IMR-90 (cell line): Measurements from ENCODE around the gene AHI1. TPM values are rescaled to one million over a fixed set of nuclear protein-coding genes. Genes with fewer than 3 reads are reported as not detected.

Experiments
- ATAC-seq: fragments of 200-7000 bp; cut with Tn5 transposase; 2 replicates; pipeline ENCODE4 v1.9.1; 2020; ENCODE audit warnings: low read depth, mild to moderate bottlenecking, moderate library complexity
- BruUV-seq: library from RNA; stranded (reverse); fragments of 400-500 nt; replicated peaks from 2 replicates; lab custom pipeline; 2021; lab: Mats Ljungman, UMichigan
- CTCF ChIA-PET: fragments of 300-600 bp; formaldehyde crosslinking; extraction: SDS; loops from one replicate; lab custom pipeline; 2021; ENCODE audit warnings: antibody characterized with exemption; lab: Yijun Ruan, JAX
- POLR2A ChIA-PET: fragments of 300-600 bp; sonication (Branson Sonifier 250); formaldehyde crosslinking; loops from one replicate; lab custom pipeline; 2022; ENCODE audit warnings: antibody characterized with exemption; ENCODE audit not compliant: unreplicated experiment; lab: Charles Lee
- DNase-seq: peaks from one replicate; pipeline ENCODE4 v3.0.0; 2013
- H2AFZ ChIP-seq: replicated peaks from 2 replicates; pipeline ENCODE3; 2013; ENCODE audit warnings: low read length, mild to moderate bottlenecking; ENCODE audit not compliant: poor library complexity
- H2AK5ac ChIP-seq: 2 replicates; pipeline ENCODE4 v1.6.1; 2013; ENCODE audit warnings: low read depth, low read length, inconsistent platforms
- H2AK9ac ChIP-seq: replicated peaks from 2 replicates; pipeline ENCODE3; 2013; ENCODE audit warnings: mild to moderate bottlenecking, low read depth, low read length, moderate library complexity; ENCODE audit not compliant: poor library complexity
- H2BK120ac ChIP-seq: 2 replicates; pipeline ENCODE4 v1.6.1; 2013; ENCODE audit warnings: low read depth, low read length, inconsistent platforms
- H2BK15ac ChIP-seq: 3 replicates; pipeline ENCODE4 v1.6.1; 2013; ENCODE audit warnings: low read depth, low read length, inconsistent platforms
- H2BK20ac ChIP-seq: 2 replicates; pipeline ENCODE4 v1.6.1; 2013; ENCODE audit warnings: low read depth, mild to moderate bottlenecking, inconsistent platforms, low read length, moderate library complexity
- H2BK5ac ChIP-seq: 2 replicates; pipeline ENCODE4 v1.6.1; 2013; ENCODE audit warnings: mild to moderate bottlenecking, low read depth, low read length, inconsistent platforms; ENCODE audit not compliant: poor library complexity, severe bottlenecking
- H3K14ac ChIP-seq: replicated peaks from 2 replicates; pipeline ENCODE4 v1.6.1; 2013; ENCODE audit warnings: low read depth, low read length, inconsistent platforms
- H3K18ac ChIP-seq: 2 replicates; pipeline ENCODE4 v1.6.1; 2013; ENCODE audit warnings: low read depth, low read length, control low read depth
- H3K23ac ChIP-seq: 2 replicates; pipeline ENCODE4 v1.6.1; 2013; ENCODE audit warnings: low read depth, low read length, inconsistent platforms
- H3K27ac ChIP-seq: 2 replicates; pipeline ENCODE4 v1.5.1; 2013; ENCODE audit warnings: mild to moderate bottlenecking, control low read depth, low read length; ENCODE audit not compliant: insufficient read depth
- H3K27me3 ChIP-seq: 2 replicates; pipeline ENCODE4 v1.6.1; 2013; ENCODE audit warnings: low read length; ENCODE audit not compliant: control insufficient read depth, insufficient read depth
- H3K36me3 ChIP-seq: 2 replicates; pipeline ENCODE4 v1.6.1; 2013; ENCODE audit warnings: low read length, mixed read lengths; ENCODE audit not compliant: control insufficient read depth, insufficient read depth
- H3K4ac ChIP-seq: 2 replicates; pipeline ENCODE4 v1.6.1; 2013; ENCODE audit warnings: low read depth, low read length, inconsistent platforms
- H3K4me1 ChIP-seq: 2 replicates; pipeline ENCODE4 v1.6.1; 2013; ENCODE audit warnings: low read length, mixed read lengths; ENCODE audit not compliant: control insufficient read depth, insufficient read depth
- H3K4me2 ChIP-seq: 2 replicates; pipeline ENCODE4 v1.6.1; 2013; ENCODE audit warnings: low read depth, mild to moderate bottlenecking, control low read depth, low read length, moderate library complexity
- H3K4me3 ChIP-seq: 2 replicates; pipeline ENCODE4 v1.5.1; 2013; ENCODE audit warnings: low read depth, mild to moderate bottlenecking, control low read depth, low read length, moderate library complexity; ENCODE audit not compliant: insufficient read depth
- H3K56ac ChIP-seq: 2 replicates; pipeline ENCODE4 v1.6.1; 2013; ENCODE audit warnings: low read length, inconsistent platforms; ENCODE audit not compliant: insufficient read depth; ENCODE audit errors: extremely low read depth
- H3K79me1 ChIP-seq, 2 experiments: 2 replicates each; pipeline ENCODE4 v1.6.1; 2013; ENCODE audit warnings: low read length in 2 of 2, inconsistent platforms in 1 of 2, low read depth in 1 of 2
- H3K9ac ChIP-seq: 2 replicates; pipeline ENCODE4 v1.6.1; 2013; ENCODE audit warnings: low read depth, low read length, control low read depth
- H3K9me1 ChIP-seq: 2 replicates; pipeline ENCODE4 v1.6.1; 2013; ENCODE audit warnings: low read length, inconsistent platforms; ENCODE audit not compliant: insufficient read depth
- H3K9me3 ChIP-seq: 2 replicates; pipeline ENCODE4 v1.6.1; 2013; ENCODE audit warnings: low read length; ENCODE audit not compliant: control insufficient read depth, insufficient read depth
- H4K20me1 ChIP-seq: 2 replicates; pipeline ENCODE4 v1.6.1; 2013; ENCODE audit warnings: low read length, inconsistent platforms; ENCODE audit not compliant: insufficient read depth
- H4K5ac ChIP-seq: 2 replicates; pipeline ENCODE4 v1.6.1; 2013; ENCODE audit warnings: mild to moderate bottlenecking, low read depth, low read length, control low read depth
- H4K8ac ChIP-seq, 2 experiments: 2 replicates each; pipeline ENCODE4 v1.6.1; 2013; ENCODE audit warnings: low read depth in 2 of 2, low read length in 2 of 2, control low read depth in 1 of 2, inconsistent platforms in 1 of 2
- H4K91ac ChIP-seq: 2 replicates; pipeline ENCODE4 v1.6.1; 2013; ENCODE audit warnings: low read depth, low read length, inconsistent platforms; ENCODE audit not compliant: insufficient read depth
- CEBPB ChIP-seq: IDR thresholded peaks from 2 replicates; pipeline ENCODE4 v1.6.1; 2012; ENCODE audit warnings: low read depth, low read length, improper control_type of control experiment
- ELK1 ChIP-seq: fragments of 150-350 bp; IDR thresholded peaks from 2 replicates; pipeline ENCODE4 v1.6.1; 2016; ENCODE audit warnings: low read depth, mild to moderate bottlenecking, low read length, moderate library complexity, borderline replicate concordance
- MXI1 ChIP-seq: IDR thresholded peaks from 2 replicates; pipeline ENCODE4 v1.6.1; 2012; ENCODE audit warnings: low read depth, mild to moderate bottlenecking, low read length, moderate library complexity, borderline replicate concordance
- NFE2L2 ChIP-seq: fragments of 150-350 bp; IDR thresholded peaks from 2 replicates; pipeline ENCODE4 v1.6.1; 2016; ENCODE audit warnings: low read depth, mild to moderate bottlenecking, low read length
- RCOR1 ChIP-seq: IDR thresholded peaks from 2 replicates; pipeline ENCODE4 v1.6.1; 2012; ENCODE audit warnings: mild to moderate bottlenecking, low read length, improper control_type of control experiment; ENCODE audit not compliant: insufficient replicate concordance
- SMC3 ChIP-seq: fragments of 150-350 bp; IDR thresholded peaks from 2 replicates; pipeline ENCODE4 v1.6.1; 2016; ENCODE audit warnings: low read depth, mild to moderate bottlenecking, antibody characterized with exemption, low read length, moderate library complexity
- USF2 ChIP-seq: fragments of 150-350 bp; IDR thresholded peaks from 2 replicates; pipeline ENCODE4 v1.6.1; 2017; ENCODE audit warnings: mild to moderate bottlenecking, antibody characterized with exemption, low read length, low read depth
- WGBS, 2 experiments: methylation state at CpG; one replicate each; pipeline versions ENCODE4 v1.1.5 to v1.1.7; 2013; ENCODE audit warnings: missing lambda C conversion rate in 2 of 2; ENCODE audit not compliant: insufficient read length in 1 of 2; ENCODE audit errors: extremely low coverage in 2 of 2; 5-methylcytosine and 5-hydroxymethylcytosine counted together
- dilution Hi-C: fragments of 300-500 bp; cut with HindIII; formaldehyde crosslinking; loops from one replicate; pipeline ENCODE4 v1.14.3; 2018; ENCODE audit warnings: low sequenced_read_pairs; ENCODE audit not compliant: unreplicated experiment
- in situ Hi-C: fragments of 300-500 bp; cut with MboI; formaldehyde crosslinking; loops from 3 replicates; pipeline ENCODE4 v1.14.3; 2019; ENCODE audit warnings: low sequenced_read_pairs, inconsistent platforms, mixed read lengths
- intact Hi-C: fragments of 100-400 bp; cut with micrococcal nuclease; formaldehyde crosslinking; loops from 2 replicates; pipeline ENCODE4 v1.10.0; 2022
- polyA plus RNA-seq, 3 experiments: library from polyadenylated mRNA; depleted of rRNA; stranded (reverse); fragments of >200 nt; gene quantifications; 2 replicates each; pipeline ENCODE4 v1.2.3, GENCODE V29; 2012; ENCODE audit warnings: low replicate concordance in 1 of 3
- total RNA-seq: library from RNA; depleted of rRNA; stranded (reverse); fragments of >200 nt; gene quantifications from 2 replicates; pipeline ENCODE4 v1.2.3, GENCODE V29; 2012

Gene AHI1
- total and polyA plus RNA-seq, 2 of the 4 experiments (the other 2 are of a cell fraction): 9.5 to 19.4 TPM

GRCh38 chr6:135322427-135323201 is 174.9 kb downstream of the AHI1 start:
- Histone ChIP-seq H3K14ac (no peak overlapping the region), H4K20me1 (no peaks in the 10 kb centered on the region), H3K79me1 (no peaks in the 10 kb centered on the region), H3K56ac (no peak overlapping the region), H3K4me3 (no peak overlapping the region), H3K9me3 (no peaks in the 10 kb centered on the region), H3K4ac (no peak overlapping the region), H3K9ac (no peak overlapping the region), H3K27ac (no peak overlapping the region), H2AK9ac (no peak overlapping the region), H4K5ac (no peak overlapping the region), H2BK5ac (no peak overlapping the region), H3K18ac (no peak overlapping the region), H4K91ac (no peak overlapping the region), H2BK15ac (no peak overlapping the region), H3K4me2 (no peak overlapping the region), H3K9me1 (no peaks in the 10 kb centered on the region), H2AFZ (no peak overlapping the region), H4K8ac (no peak overlapping the region), H2BK20ac (no peak overlapping the region), H2BK120ac (no peak overlapping the region), H2AK5ac (no peak overlapping the region), H3K27me3 (no peaks in the 10 kb centered on the region), H3K23ac (no peak overlapping the region), H3K4me1 (no peaks in the 10 kb centered on the region), H3K36me3 (peaks cover 3% of the 10 kb centered on the region; the same call in 1 of the 2 replicates)
- ATAC-seq: no peak
- in situ Hi-C loops: no loop called here
- dilution Hi-C loops: no loop called here
- DNase-seq: no peak
- CTCF ChIA-PET: no interaction called here
- no peak for TF ChIP-seq SMC3
- no peak for TF ChIP-seq ELK1
- no peak for TF ChIP-seq RCOR1
- TF ChIP-seq CEBPB: no peak
- TF ChIP-seq USF2: no peak
- TF ChIP-seq MXI1: no peak
- no peak for TF ChIP-seq NFE2L2
- WGBS, 2 experiments: no CpG with 5 or more reads among the region's 3 CpGs
- intact Hi-C loops: no loop called here
- POLR2A ChIA-PET: no interaction called here
- no TSS peak for BruUV-seq
